Measurements from ENCODE around the gene RETREG1.

Gene RETREG1

DNA sequence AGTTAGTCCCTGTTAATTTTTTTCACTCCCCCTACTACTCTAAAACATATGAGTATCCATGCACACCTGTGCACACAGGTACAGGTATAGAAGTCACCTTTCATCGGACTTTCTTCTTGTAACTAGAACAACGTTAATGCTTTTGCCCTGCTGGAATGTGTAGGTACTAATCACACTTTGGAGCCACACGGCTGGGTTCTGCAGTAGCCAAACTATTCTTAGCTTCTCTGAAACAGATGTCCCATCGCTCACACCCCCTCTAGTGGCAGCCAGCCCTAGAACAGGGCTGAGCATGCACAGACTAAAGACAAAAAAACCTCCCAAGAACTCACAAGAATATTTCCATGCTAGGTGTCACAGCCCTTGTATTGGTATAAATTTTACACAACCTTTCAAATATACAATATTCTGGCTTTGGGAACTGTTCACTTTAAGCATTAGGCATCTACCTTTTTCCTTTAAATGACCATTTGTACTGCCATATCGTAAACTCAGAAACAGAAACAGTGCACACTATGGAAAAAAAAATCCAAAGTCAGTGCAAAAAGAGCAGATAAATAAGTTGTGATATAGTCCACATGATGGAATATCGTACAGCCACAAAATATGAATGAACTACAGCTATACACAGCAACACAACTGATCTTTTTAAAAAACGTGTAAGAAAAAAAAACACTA is 64.0 kb downstream of the RETREG1 start:
- Mint-ChIP-seq H3K4me1 (peaks cover 41% of the 10 kb centered on the region), H3K27me3 (ENCODE audit: low read depth) (no peaks in the 10 kb centered on the region), H3K9me3 (no peaks in the 10 kb centered on the region), H3K36me3 (ENCODE audit: low read depth) (no peaks in the 10 kb centered on the region), H3K27ac (peak overlapping the region in 1 of 3 experiments; percentile 3), H3K4me3 (no peak overlapping the region)
- peak; percentile 77 to 82 (median 80) for TF ChIP-seq CTCF (IDR thresholded peaks at IDR 0.05; ENCODE audit: unreplicated experiment in 3 of 3)

- Mint-ChIP-seq H3K4me3 (no peak overlapping the region), H3K9me3 (no peaks in the 10 kb centered on the region)
These were observed 65.2 kb downstream of the RETREG1 start for GRCh38 chr5:16551628-16552027.

DNA sequence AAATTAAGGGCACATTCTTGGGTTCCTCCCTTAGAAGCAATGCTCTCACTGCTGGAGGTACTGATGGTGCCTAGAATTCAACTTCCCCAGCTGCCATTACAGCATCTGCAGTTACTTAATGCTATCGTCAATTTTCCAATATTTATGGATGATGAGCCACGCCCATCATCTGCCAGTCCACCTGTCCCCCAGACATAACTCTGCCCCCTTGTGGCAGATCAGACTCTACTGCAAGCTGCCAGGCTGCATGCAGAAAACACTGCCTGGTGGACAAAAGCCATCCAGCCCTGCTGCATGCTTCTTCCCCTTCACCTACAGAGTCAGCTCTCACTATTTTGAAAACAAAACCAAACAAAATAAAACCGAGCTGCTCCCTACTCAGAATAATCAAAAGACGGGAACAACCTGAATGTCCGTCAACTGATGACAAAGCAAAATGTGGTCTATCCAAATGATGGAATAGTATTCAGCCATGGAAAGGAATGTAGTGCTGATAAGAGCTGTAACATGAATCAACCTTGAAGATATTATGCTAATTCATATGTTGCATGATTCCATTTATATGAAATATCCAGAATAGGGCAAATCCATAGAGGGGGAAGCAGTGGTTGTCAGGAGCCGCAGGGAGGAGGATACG is 66.4 kb downstream of the RETREG1 start:
- Mint-ChIP-seq H3K4me3 (no peak overlapping the region), H3K36me3 (ENCODE audit: low read depth) (no peaks in the 10 kb centered on the region), H3K9me3 (no peaks in the 10 kb centered on the region), H3K27me3 (ENCODE audit: low read depth) (no peaks in the 10 kb centered on the region), H3K4me1 (peaks cover 60% of the 10 kb centered on the region), H3K27ac (peak overlapping the region in 1 of 3 experiments; percentile 7)
- TF ChIP-seq CTCF (IDR thresholded peaks at IDR 0.05; ENCODE audit: unreplicated experiment in 3 of 3) = peak in 2 of 3 experiments; percentile 11 to 31

More at GRCh38 chr5:16551628-16552027, 65.2 kb downstream of the RETREG1 start:
- Mint-ChIP-seq H3K36me3 (ENCODE audit: low read depth) (no peaks in the 10 kb centered on the region), H3K27ac (peak overlapping the region in 2 of 3 experiments; percentile 3 to 10), H3K27me3 (ENCODE audit: low read depth) (no peaks in the 10 kb centered on the region), H3K4me1 (peaks cover 53% of the 10 kb centered on the region)
- TF ChIP-seq CTCF (IDR thresholded peaks at IDR 0.05; ENCODE audit: unreplicated experiment in 3 of 3) = no peak

DNA sequence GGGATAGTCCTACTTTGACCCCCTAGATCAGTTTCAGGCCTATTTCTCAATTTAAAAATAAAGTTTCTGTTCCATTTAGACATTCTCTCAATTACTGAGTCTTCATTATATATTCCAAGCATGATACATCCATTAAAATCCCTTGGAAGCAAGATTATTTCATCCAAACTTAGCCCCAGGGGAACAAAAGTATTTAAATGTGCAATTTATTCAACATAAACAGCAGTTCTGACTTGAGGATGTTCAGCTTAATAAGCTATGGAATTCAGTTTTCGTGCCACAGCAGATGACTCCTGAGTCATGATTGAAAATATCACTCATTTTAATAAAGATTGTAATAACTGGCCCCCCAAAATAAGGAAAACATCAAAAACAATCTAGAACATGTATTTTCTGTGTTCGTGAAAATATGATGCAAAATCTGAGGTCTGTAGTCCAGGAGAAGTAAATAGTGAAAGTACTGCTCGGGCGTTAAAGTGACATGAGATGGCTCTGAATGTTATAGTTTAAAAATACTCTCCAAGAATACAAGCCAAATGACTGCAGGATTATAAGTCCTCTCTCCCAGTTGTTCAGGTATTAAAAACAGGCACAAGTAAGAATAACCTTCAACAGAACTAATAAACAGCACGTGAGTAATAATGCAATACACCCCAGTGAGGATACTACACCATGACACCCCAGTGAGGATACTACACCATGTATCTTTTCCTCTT is 67.1 kb downstream of the RETREG1 start:
- Mint-ChIP-seq H3K27ac (peak overlapping the region in 1 of 3 experiments; percentile 7), H3K4me3 (peak overlapping the region in 1 of 3 experiments; percentile 22), H3K27me3 (ENCODE audit: low read depth) (no peaks in the 10 kb centered on the region), H3K36me3 (ENCODE audit: low read depth) (no peaks in the 10 kb centered on the region), H3K9me3 (no peaks in the 10 kb centered on the region), H3K4me1 (peaks cover 67% of the 10 kb centered on the region)
- no peak for TF ChIP-seq CTCF (IDR thresholded peaks at IDR 0.05; ENCODE audit: unreplicated experiment in 3 of 3)

GRCh38 chr5:16548812-16549211 is 68.0 kb downstream of the RETREG1 start:
- Mint-ChIP-seq H3K27ac (no peak overlapping the region), H3K36me3 (ENCODE audit: low read depth) (no peaks in the 10 kb centered on the region), H3K9me3 (no peaks in the 10 kb centered on the region), H3K4me1 (peaks cover 72% of the 10 kb centered on the region), H3K27me3 (ENCODE audit: low read depth) (no peaks in the 10 kb centered on the region), H3K4me3 (no peak overlapping the region)
- TF ChIP-seq CTCF (IDR thresholded peaks at IDR 0.05; ENCODE audit: unreplicated experiment in 3 of 3) = no peak
